ENCODE results near the gene TSHZ2. TPM values are rescaled to one million over a fixed set of nuclear protein-coding genes. Genes with fewer than 3 reads are reported as not detected.

The TSHZ2 gene
- total and polyA plus RNA-seq, 9 of the 15 experiments (the other 6 are each of a cell fraction or from before 2014, with no cell fraction given), result 0.03 to 0.20 (median 0.05) TPM; not detected in 4

DNA sequence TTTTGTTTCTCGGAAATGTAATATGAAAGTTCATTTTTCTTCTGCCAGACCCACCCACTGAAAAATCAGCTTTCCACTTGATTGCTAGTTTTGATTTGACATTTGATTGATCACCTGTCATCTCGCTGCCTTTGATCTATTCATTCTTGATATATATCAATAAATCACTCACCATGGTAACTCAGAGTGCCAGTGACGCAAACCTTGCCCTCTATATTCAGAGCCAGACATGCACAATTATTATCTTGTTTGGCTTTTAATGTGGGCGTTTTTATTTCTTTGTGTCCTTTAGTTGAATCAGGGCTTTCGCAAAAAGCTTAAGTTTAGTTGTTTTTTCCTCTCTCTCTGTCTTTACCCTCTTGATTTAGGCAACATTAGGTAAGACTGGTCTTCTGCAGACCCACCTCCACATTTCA, 2.0 kb downstream of the TSHZ2 start (continued):
- TF ChIP-seq, protein P1, sequence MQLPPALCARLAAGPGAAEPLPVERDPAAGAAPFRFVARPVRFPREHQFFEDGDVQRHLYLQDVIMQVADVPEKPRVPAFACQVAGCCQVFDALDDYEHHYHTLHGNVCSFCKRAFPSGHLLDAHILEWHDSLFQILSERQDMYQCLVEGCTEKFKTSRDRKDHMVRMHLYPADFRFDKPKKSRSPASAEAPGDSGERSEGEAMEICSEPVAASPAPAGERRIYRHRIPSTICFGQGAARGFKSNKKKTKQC (CRISPR knock-in tag; IDR thresholded peaks at IDR 0.05), result no peak
- TF ChIP-seq, protein P2, sequence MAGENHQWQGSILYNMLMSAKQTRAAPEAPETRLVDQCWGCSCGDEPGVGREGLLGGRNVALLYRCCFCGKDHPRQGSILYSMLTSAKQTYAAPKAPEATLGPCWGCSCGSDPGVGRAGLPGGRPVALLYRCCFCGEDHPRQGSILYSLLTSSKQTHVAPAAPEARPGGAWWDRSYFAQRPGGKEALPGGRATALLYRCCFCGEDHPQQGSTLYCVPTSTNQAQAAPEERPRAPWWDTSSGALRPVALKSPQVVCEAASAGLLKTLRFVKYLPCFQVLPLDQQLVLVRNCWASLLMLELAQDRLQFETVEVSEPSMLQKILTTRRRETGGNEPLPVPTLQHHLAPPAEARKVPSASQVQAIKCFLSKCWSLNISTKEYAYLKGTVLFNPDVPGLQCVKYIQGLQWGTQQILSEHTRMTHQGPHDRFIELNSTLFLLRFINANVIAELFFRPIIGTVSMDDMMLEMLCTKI (IDR thresholded peaks at IDR 0.05; ENCODE audit: partially characterized antibody), result no peak
- TF ChIP-seq FOS (IDR thresholded peaks at IDR 0.05; ENCODE audit: extremely low read depth, insufficient read length) (no peak), RNF2 (IDR thresholded peaks at IDR 0.05) (no peak)
- TF ChIP-seq, protein P3, sequence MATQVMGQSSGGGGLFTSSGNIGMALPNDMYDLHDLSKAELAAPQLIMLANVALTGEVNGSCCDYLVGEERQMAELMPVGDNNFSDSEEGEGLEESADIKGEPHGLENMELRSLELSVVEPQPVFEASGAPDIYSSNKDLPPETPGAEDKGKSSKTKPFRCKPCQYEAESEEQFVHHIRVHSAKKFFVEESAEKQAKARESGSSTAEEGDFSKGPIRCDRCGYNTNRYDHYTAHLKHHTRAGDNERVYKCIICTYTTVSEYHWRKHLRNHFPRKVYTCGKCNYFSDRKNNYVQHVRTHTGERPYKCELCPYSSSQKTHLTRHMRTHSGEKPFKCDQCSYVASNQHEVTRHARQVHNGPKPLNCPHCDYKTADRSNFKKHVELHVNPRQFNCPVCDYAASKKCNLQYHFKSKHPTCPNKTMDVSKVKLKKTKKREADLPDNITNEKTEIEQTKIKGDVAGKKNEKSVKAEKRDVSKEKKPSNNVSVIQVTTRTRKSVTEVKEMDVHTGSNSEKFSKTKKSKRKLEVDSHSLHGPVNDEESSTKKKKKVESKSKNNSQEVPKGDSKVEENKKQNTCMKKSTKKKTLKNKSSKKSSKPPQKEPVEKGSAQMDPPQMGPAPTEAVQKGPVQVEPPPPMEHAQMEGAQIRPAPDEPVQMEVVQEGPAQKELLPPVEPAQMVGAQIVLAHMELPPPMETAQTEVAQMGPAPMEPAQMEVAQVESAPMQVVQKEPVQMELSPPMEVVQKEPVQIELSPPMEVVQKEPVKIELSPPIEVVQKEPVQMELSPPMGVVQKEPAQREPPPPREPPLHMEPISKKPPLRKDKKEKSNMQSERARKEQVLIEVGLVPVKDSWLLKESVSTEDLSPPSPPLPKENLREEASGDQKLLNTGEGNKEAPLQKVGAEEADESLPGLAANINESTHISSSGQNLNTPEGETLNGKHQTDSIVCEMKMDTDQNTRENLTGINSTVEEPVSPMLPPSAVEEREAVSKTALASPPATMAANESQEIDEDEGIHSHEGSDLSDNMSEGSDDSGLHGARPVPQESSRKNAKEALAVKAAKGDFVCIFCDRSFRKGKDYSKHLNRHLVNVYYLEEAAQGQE (IDR thresholded peaks at IDR 0.05; ENCODE audit: borderline replicate concordance), result no peak
- TF ChIP-seq, protein P3 (CRISPR knock-in tag; IDR thresholded peaks at IDR 0.05; ENCODE audit: low read depth), result no peak
- TF ChIP-seq, protein P4, sequence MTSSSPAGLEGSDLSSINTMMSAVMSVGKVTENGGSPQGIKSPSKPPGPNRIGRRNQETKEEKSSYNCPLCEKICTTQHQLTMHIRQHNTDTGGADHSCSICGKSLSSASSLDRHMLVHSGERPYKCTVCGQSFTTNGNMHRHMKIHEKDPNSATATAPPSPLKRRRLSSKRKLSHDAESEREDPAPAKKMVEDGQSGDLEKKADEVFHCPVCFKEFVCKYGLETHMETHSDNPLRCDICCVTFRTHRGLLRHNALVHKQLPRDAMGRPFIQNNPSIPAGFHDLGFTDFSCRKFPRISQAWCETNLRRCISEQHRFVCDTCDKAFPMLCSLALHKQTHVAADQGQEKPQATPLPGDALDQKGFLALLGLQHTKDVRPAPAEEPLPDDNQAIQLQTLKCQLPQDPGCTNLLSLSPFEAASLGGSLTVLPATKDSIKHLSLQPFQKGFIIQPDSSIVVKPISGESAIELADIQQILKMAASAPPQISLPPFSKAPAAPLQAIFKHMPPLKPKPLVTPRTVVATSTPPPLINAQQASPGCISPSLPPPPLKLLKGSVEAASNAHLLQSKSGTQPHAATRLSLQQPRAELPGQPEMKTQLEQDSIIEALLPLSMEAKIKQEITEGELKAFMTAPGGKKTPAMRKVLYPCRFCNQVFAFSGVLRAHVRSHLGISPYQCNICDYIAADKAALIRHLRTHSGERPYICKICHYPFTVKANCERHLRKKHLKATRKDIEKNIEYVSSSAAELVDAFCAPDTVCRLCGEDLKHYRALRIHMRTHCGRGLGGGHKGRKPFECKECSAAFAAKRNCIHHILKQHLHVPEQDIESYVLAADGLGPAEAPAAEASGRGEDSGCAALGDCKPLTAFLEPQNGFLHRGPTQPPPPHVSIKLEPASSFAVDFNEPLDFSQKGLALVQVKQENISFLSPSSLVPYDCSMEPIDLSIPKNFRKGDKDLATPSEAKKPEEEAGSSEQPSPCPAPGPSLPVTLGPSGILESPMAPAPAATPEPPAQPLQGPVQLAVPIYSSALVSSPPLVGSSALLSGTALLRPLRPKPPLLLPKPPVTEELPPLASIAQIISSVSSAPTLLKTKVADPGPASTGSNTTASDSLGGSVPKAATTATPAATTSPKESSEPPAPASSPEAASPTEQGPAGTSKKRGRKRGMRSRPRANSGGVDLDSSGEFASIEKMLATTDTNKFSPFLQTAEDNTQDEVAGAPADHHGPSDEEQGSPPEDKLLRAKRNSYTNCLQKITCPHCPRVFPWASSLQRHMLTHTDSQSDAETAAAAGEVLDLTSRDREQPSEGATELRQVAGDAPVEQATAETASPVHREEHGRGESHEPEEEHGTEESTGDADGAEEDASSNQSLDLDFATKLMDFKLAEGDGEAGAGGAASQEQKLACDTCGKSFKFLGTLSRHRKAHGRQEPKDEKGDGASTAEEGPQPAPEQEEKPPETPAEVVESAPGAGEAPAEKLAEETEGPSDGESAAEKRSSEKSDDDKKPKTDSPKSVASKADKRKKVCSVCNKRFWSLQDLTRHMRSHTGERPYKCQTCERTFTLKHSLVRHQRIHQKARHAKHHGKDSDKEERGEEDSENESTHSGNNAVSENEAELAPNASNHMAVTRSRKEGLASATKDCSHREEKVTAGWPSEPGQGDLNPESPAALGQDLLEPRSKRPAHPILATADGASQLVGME (CRISPR knock-in tag; IDR thresholded peaks at IDR 0.05), result no peak
